ENCODE measurements around the gene PRPF18. TPM values are rescaled to one million over a fixed set of nuclear protein-coding genes. Genes with fewer than 3 reads are reported as not detected.

Gene PRPF18
- total and polyA plus RNA-seq, 2 donors (not counting 1 experiment from before 2014, with no cell fraction given), result 28.8 to 30.1 TPM

GRCh38 chr10:13630231-13630630 is 43.5 kb downstream of the PRPF18 start:
- Histone ChIP-seq H3K79me2 (ENCODE audit: control insufficient read depth, insufficient read depth, low read length) (no peaks in the 10 kb centered on the region), H2AFZ (ENCODE audit: low read length) (no peak overlapping the region), H4K20me1 (ENCODE audit: control insufficient read depth, extremely low read depth, insufficient read depth, low read length) (no peaks in the 10 kb centered on the region), H3K27ac (ENCODE audit: insufficient read depth, low read length) (no peak overlapping the region), H3K4me1 (ENCODE audit: control insufficient read depth, extremely low read depth, insufficient read depth, low read length) (peaks cover 8% of the 10 kb centered on the region), H3K36me3 (ENCODE audit: control insufficient read depth, insufficient read depth, low read length) (peaks cover 2% of the 10 kb centered on the region), H3K27me3 (ENCODE audit: control insufficient read depth, insufficient read depth, low read length) (no peaks in the 10 kb centered on the region), H3K4me2 (ENCODE audit: extremely low read depth, insufficient read depth, low read length) (no peak overlapping the region), H3K9me3 (ENCODE audit: control insufficient read depth, insufficient read depth, low read depth, low read length) (no peaks in the 10 kb centered on the region), H3K4me3 (replicated peaks in 1 of 4; ENCODE audit: control extremely low read depth in 1 of 4, insufficient read depth in 1 of 4, low read depth in 3 of 4, low read length in 4 of 4) (no peak overlapping the region), H3K9ac (ENCODE audit: insufficient read depth, low read length) (no peak overlapping the region)
- TF ChIP-seq EZH2 (IDR thresholded peaks at IDR 0.05; ENCODE audit: low read length, missing control alignments), result no peak
- TF ChIP-seq CTCF (conservative IDR thresholded peaks at IDR 0.05 in 1 of 2, IDR thresholded peaks at IDR 0.05 in 1 of 2; ENCODE audit: low read depth in 1 of 2, low read length in 2 of 2), result no peak
- DNase-seq (ENCODE audit: low read depth in 2 of 2), result no peak

- H3K9me3 ChIP-seq (ENCODE audit: control insufficient read depth, insufficient read depth, low read depth, low read length), result no peaks in the 10 kb centered on the region
- no peaks in the 10 kb centered on the region for H3K27me3 ChIP-seq (ENCODE audit: control insufficient read depth, insufficient read depth, low read length)
- no peak for DNase-seq (ENCODE audit: low read depth in 2 of 2)
- no peaks in the 10 kb centered on the region for H4K20me1 ChIP-seq (ENCODE audit: control insufficient read depth, extremely low read depth, insufficient read depth, low read length)
- H3K79me2 ChIP-seq (ENCODE audit: control insufficient read depth, insufficient read depth, low read length), result no peaks in the 10 kb centered on the region
- peaks cover 8% of the 10 kb centered on the region for H3K4me1 ChIP-seq (ENCODE audit: control insufficient read depth, extremely low read depth, insufficient read depth, low read length)
- peaks cover 2% of the 10 kb centered on the region for H3K36me3 ChIP-seq (ENCODE audit: control insufficient read depth, insufficient read depth, low read length)
- H2AFZ ChIP-seq (ENCODE audit: low read length), result no peak overlapping the region
- no peak overlapping the region for H3K4me3 ChIP-seq (replicated peaks in 1 of 4; ENCODE audit: control extremely low read depth in 1 of 4, insufficient read depth in 1 of 4, low read depth in 3 of 4, low read length in 4 of 4)
- H3K4me2 ChIP-seq (ENCODE audit: extremely low read depth, insufficient read depth, low read length), result no peak overlapping the region
- no peak overlapping the region for H3K27ac ChIP-seq (ENCODE audit: insufficient read depth, low read length)
- TF ChIP-seq CTCF (conservative IDR thresholded peaks at IDR 0.05 in 1 of 2, IDR thresholded peaks at IDR 0.05 in 1 of 2; ENCODE audit: low read depth in 1 of 2, low read length in 2 of 2), result no peak
- no peak for TF ChIP-seq EZH2 (IDR thresholded peaks at IDR 0.05; ENCODE audit: low read length, missing control alignments)
- H3K9ac ChIP-seq (ENCODE audit: insufficient read depth, low read length), result no peak overlapping the region
These were observed 44.8 kb downstream of the PRPF18 start for GRCh38 chr10:13631594-13631993.

- Histone ChIP-seq H3K27ac (ENCODE audit: insufficient read depth, low read length) (no peak overlapping the region), H2AFZ (ENCODE audit: low read length) (no peak overlapping the region), H3K4me3 (replicated peaks in 1 of 4; ENCODE audit: control extremely low read depth in 1 of 4, insufficient read depth in 1 of 4, low read depth in 3 of 4, low read length in 4 of 4) (no peak overlapping the region), H3K9me3 (ENCODE audit: control insufficient read depth, insufficient read depth, low read depth, low read length) (no peaks in the 10 kb centered on the region), H3K79me2 (ENCODE audit: control insufficient read depth, insufficient read depth, low read length) (no peaks in the 10 kb centered on the region), H3K27me3 (ENCODE audit: control insufficient read depth, insufficient read depth, low read length) (no peaks in the 10 kb centered on the region), H3K9ac (ENCODE audit: insufficient read depth, low read length) (no peak overlapping the region), H3K4me1 (ENCODE audit: control insufficient read depth, extremely low read depth, insufficient read depth, low read length) (peaks cover 8% of the 10 kb centered on the region), H3K4me2 (ENCODE audit: extremely low read depth, insufficient read depth, low read length) (no peak overlapping the region), H3K36me3 (ENCODE audit: control insufficient read depth, insufficient read depth, low read length) (peaks cover 2% of the 10 kb centered on the region), H4K20me1 (ENCODE audit: control insufficient read depth, extremely low read depth, insufficient read depth, low read length) (no peaks in the 10 kb centered on the region)
- TF ChIP-seq CTCF (conservative IDR thresholded peaks at IDR 0.05 in 1 of 2, IDR thresholded peaks at IDR 0.05 in 1 of 2; ENCODE audit: low read depth in 1 of 2, low read length in 2 of 2) (no peak), EZH2 (IDR thresholded peaks at IDR 0.05; ENCODE audit: low read length, missing control alignments) (no peak)
- DNase-seq (ENCODE audit: low read depth in 2 of 2), result no peak
These were observed 45.7 kb downstream of the PRPF18 start for GRCh38 chr10:13632440-13632839.

Data from fibroblast of lung (primary cell).